HEK293 (cell line): Measurements from ENCODE around the gene ISL2.

Source experiments
- CTCF ChIA-PET: fragments of 350-600 bp; formaldehyde crosslinking; extraction: SDS; loops from one replicate; lab custom pipeline; 2021; ENCODE audit warnings: antibody characterized with exemption; lab: Yijun Ruan, JAX
- POLR2A ChIA-PET: fragments of 300-600 bp; formaldehyde crosslinking; extraction: SDS; loops from one replicate; lab custom pipeline; 2020; ENCODE audit warnings: antibody characterized with exemption, inconsistent platforms; lab: Yijun Ruan, JAX
- H3K27ac ChIP-seq: fragments of 200-500 bp; sonication (Bioruptor generic); 2 replicates; pipeline ENCODE4 v1.5.1; 2014; ENCODE audit warnings: low read depth, low read length, control low read depth, inconsistent platforms; ENCODE audit errors: extremely low read depth
- H3K36me3 ChIP-seq, 2 experiments: fragments of 200-500 bp in 1 of 2; sonication (Bioruptor generic) in 1 of 2; 1 replicate in 1 of 2; 2 replicates in 1 of 2; pipeline ENCODE4 v1.5.1; 2014 to 2017; ENCODE audit warnings: inconsistent platforms in 2 of 2, low read length in 2 of 2; ENCODE audit not compliant: control insufficient read depth in 2 of 2, insufficient read depth in 1 of 2
- H3K4me1 ChIP-seq: fragments of 200-500 bp; sonication (Bioruptor generic); 2 replicates; pipeline ENCODE4 v1.5.1; 2014; ENCODE audit warnings: mild to moderate bottlenecking, low read length, inconsistent platforms; ENCODE audit not compliant: control insufficient read depth, insufficient read depth
- H3K4me3 ChIP-seq: 2 replicates; pipeline ENCODE4 v1.5.1; 2011; ENCODE audit warnings: low read depth, mild to moderate bottlenecking, control low read depth, low read length, moderate library complexity
- H3K9me3 ChIP-seq: fragments of 200-500 bp; sonication (Bioruptor generic); 2 replicates; pipeline ENCODE4 v1.5.1; 2014; ENCODE audit warnings: low read depth, low read length, inconsistent platforms; ENCODE audit not compliant: control insufficient read depth, insufficient read depth
- GLI2 ChIP-seq: fragments of 450-650 bp; formaldehyde crosslinking; IDR thresholded peaks from 2 replicates; pipeline ENCODE4; 2017; ENCODE audit warnings: missing biosample characterization, missing genetic modification characterization, low read depth, borderline replicate concordance
- IKZF3 ChIP-seq: fragments of 450-650 bp; IDR thresholded peaks from 2 replicates; pipeline ENCODE4 v1.5.0; 2018; ENCODE audit warnings: missing biosample characterization, mild to moderate bottlenecking, missing genetic modification characterization, moderate library complexity
- KLF9 ChIP-seq: fragments of 450-650 bp; formaldehyde crosslinking; IDR thresholded peaks from 2 replicates; pipeline ENCODE4 v1.5.1; 2016; ENCODE audit warnings: missing biosample characterization, missing genetic modification characterization, low read depth
- SETDB1 ChIP-seq: IDR thresholded peaks from one replicate; pipeline ENCODE4 v1.6.1; 2017; ENCODE audit warnings: mild to moderate bottlenecking, low read length, moderate library complexity, mixed read lengths; ENCODE audit not compliant: insufficient read length
- ZBTB21 ChIP-seq: fragments of 450-650 bp; formaldehyde crosslinking; IDR thresholded peaks from 2 replicates; pipeline ENCODE4 v1.5.1; 2017; ENCODE audit warnings: missing biosample characterization, missing genetic modification characterization
- ZFHX2 ChIP-seq: fragments of 450-650 bp; formaldehyde crosslinking; conservative IDR thresholded peaks from 2 replicates; pipeline ENCODE4 v1.5.1; 2016; ENCODE audit warnings: missing biosample characterization, missing genetic modification characterization
- ZNF19 ChIP-seq: fragments of 450-650 bp; formaldehyde crosslinking; IDR thresholded peaks from 2 replicates; pipeline ENCODE4; 2016; ENCODE audit warnings: missing biosample characterization, missing genetic modification characterization, low read depth
- ZNF654 ChIP-seq: fragments of 450-650 bp; formaldehyde crosslinking; IDR thresholded peaks from 2 replicates; pipeline ENCODE4 v1.5.1; 2016; ENCODE audit warnings: low read depth, missing biosample characterization, missing genetic modification characterization
- ZNF658 ChIP-seq: fragments of 450-650 bp; formaldehyde crosslinking; IDR thresholded peaks from 2 replicates; pipeline ENCODE4; 2016; ENCODE audit warnings: missing biosample characterization, missing genetic modification characterization
- ZNF785 ChIP-seq: fragments of 450-650 bp; formaldehyde crosslinking; IDR thresholded peaks from 2 replicates; pipeline ENCODE4 v1.5.1; 2016; ENCODE audit warnings: missing biosample characterization, missing genetic modification characterization
- ZNF837 ChIP-seq: fragments of 450-650 bp; formaldehyde crosslinking; IDR thresholded peaks from 2 replicates; pipeline ENCODE4 v1.5.1; 2016; ENCODE audit warnings: missing biosample characterization, missing genetic modification characterization
- TF ChIP-seq, protein P1 (sequence below): fragments of 450-650 bp; formaldehyde crosslinking; IDR thresholded peaks from 2 replicates; pipeline ENCODE4 v1.5.1; 2016; ENCODE audit warnings: missing biosample characterization, missing genetic modification characterization
- TF ChIP-seq, protein P2 (sequence below): fragments of 450-650 bp; formaldehyde crosslinking; IDR thresholded peaks from 2 replicates; pipeline ENCODE4 v1.5.1; 2017; ENCODE audit warnings: missing biosample characterization, missing genetic modification characterization
- TF ChIP-seq, protein P3 (sequence below): fragments of 450-650 bp; IDR thresholded peaks from 2 replicates; pipeline ENCODE4 v1.5.1; 2018; ENCODE audit warnings: missing biosample characterization, mild to moderate bottlenecking, missing genetic modification characterization

Gene ISL2

DNA sequence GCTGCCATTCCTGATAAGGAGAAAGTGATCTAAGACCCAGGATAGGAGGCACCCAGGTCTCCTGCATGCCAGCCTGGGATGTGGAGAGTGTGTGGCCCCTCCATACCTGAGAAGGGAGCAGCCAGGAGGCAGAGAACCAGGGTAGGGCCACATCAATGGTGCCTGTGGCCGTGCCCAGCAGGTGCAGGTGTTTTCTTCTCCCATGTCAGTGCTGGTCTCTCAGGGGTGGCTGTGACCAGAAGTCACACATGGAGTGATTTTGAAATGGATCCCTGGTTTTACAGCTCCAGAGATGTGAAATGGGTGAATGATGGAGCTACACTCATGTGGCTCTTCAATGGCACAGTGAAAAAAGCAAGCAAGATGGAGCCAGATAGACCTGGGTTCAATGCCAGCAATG is 3.3 kb upstream of the ISL2 start (continued):
- no peak for TF ChIP-seq GLI2 (tag by site-specific recombination)
- TF ChIP-seq ZNF654 (tag by site-specific recombination) = no peak
- no peak for TF ChIP-seq ZNF837 (tag by site-specific recombination)
- no peak for TF ChIP-seq KLF9 (tag by site-specific recombination)
- no peak for TF ChIP-seq ZNF19 (tag by site-specific recombination)

DNA sequence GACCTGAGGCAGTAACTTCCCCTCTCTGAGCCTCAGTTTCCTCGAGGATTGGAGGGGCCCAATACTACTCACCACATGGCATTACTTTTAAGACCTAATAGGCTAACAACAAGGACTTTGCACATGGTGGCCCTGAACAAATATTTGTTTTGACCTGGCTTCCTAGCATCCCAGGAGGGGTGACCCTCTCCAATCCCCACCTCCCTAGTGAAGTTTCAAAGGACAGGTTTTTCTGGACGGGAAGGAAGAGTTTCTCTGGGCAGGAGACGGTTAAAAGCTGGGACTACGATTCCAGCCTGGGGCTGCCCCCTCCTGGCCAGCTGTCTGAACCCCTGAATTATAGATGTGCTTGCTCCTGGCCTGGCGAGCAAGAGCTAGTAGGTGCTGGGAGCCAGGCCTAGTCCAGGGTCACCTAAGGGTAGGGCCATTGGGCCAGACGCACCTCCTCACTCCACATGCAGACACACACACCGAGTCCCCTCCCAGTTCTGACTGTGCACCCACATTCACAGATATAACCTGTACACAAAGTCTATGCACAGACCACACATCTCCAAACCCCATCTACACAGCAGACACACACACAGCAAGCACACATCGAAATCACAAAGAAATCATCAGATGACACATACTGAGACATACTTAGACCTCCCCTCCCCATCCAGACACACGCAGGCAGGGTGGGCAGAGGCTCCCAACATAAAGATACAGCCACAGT is 2.7 kb upstream of the ISL2 start:
- TF ChIP-seq ZBTB21 (tag by site-specific recombination) (no peak), IKZF3 (tag by site-specific recombination) (0 out of 2 replicates have a peak, but pooled peaks have one; percentile 12)
- TF ChIP-seq, protein P1, sequence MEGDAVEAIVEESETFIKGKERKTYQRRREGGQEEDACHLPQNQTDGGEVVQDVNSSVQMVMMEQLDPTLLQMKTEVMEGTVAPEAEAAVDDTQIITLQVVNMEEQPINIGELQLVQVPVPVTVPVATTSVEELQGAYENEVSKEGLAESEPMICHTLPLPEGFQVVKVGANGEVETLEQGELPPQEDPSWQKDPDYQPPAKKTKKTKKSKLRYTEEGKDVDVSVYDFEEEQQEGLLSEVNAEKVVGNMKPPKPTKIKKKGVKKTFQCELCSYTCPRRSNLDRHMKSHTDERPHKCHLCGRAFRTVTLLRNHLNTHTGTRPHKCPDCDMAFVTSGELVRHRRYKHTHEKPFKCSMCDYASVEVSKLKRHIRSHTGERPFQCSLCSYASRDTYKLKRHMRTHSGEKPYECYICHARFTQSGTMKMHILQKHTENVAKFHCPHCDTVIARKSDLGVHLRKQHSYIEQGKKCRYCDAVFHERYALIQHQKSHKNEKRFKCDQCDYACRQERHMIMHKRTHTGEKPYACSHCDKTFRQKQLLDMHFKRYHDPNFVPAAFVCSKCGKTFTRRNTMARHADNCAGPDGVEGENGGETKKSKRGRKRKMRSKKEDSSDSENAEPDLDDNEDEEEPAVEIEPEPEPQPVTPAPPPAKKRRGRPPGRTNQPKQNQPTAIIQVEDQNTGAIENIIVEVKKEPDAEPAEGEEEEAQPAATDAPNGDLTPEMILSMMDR = peak; percentile 72
- Histone ChIP-seq H3K36me3 (peaks cover 0 to 3% of the 10 kb centered on the region in 2 experiments; a peak in 1 of 3 replicates), H3K9me3 (no peaks in the 10 kb centered on the region), H3K4me1 (peaks cover 3% of the 10 kb centered on the region; the same call in 1 of the 2 replicates), H3K27ac (no peak overlapping the region), H3K4me3 (no peak overlapping the region)
- POLR2A ChIA-PET = interaction anchor here (0.6 to 1.7 kb wide), 3 partner anchors 12 to 106 kb away, joined by 3 to 4 read pairs (median 4); no protein-coding TSS in a partner anchor
- CTCF ChIA-PET = interaction anchor here (0.7 to 4.1 kb wide), 11 partner anchors 10 to 148 kb away, joined by 3 to 14 read pairs (median 3); no protein-coding TSS in a partner anchor

DNA sequence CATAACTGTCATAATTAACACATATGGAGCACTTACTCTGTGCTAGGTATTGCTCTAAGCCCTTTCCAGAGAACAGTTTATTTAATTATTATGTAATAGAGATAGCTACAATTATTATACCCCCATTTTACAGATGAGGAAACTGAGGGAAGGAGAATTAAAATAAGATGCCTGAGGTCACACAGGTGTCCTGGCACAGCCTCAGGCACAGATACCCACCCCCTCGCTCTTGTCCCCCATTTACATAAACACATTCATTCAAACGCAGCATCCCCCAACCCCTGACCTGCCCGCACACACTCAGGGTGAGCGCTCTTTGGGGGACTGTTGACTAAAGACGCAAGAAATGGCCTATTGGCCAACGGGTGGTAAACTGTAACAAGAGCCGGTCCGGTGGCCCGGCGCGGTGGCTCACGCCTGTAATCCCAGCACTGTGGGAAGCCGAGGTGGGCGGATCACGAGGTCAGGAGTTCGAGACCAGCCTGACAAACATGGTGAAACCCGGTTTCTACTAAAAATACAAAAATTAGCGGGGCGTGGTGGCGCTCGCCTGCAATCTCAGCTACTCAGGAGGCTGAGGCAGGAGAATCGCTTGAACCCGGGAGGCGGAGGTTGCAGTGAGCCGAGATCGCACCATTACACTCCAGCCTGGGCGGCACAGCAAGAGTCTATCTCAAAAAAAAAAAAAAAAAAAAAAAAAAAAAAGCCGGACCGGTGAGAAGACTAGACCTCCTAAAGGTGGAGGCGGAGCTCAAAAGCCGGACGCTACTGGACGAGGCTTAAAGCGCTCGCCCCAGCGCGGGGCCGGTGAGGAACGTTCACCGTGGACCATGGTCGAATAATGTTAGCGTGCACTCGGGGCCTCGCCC is 1.9 kb upstream of the ISL2 start:
- CTCF ChIA-PET = interaction anchor here (0.6 to 4.1 kb wide), 11 partner anchors 10 to 149 kb away, joined by 3 to 14 read pairs (median 3); no protein-coding TSS in a partner anchor
- TF ChIP-seq SETDB1 (no peak), ZNF658 (tag by site-specific recombination) (no peak), ZFHX2 (tag by site-specific recombination) (0 out of 2 replicates have a peak, but pooled peaks have one; percentile 23), ZNF785 (tag by site-specific recombination) (no peak)
- TF ChIP-seq, protein P2, sequence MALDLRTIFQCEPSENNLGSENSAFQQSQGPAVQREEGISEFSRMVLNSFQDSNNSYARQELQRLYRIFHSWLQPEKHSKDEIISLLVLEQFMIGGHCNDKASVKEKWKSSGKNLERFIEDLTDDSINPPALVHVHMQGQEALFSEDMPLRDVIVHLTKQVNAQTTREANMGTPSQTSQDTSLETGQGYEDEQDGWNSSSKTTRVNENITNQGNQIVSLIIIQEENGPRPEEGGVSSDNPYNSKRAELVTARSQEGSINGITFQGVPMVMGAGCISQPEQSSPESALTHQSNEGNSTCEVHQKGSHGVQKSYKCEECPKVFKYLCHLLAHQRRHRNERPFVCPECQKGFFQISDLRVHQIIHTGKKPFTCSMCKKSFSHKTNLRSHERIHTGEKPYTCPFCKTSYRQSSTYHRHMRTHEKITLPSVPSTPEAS (tag by site-specific recombination) = no peak
- TF ChIP-seq, protein P3, sequence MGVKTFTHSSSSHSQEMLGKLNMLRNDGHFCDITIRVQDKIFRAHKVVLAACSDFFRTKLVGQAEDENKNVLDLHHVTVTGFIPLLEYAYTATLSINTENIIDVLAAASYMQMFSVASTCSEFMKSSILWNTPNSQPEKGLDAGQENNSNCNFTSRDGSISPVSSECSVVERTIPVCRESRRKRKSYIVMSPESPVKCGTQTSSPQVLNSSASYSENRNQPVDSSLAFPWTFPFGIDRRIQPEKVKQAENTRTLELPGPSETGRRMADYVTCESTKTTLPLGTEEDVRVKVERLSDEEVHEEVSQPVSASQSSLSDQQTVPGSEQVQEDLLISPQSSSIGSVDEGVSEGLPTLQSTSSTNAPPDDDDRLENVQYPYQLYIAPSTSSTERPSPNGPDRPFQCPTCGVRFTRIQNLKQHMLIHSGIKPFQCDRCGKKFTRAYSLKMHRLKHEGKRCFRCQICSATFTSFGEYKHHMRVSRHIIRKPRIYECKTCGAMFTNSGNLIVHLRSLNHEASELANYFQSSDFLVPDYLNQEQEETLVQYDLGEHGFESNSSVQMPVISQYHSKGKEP (tag by site-specific recombination) = no peak
- H3K36me3 ChIP-seq = peaks cover 0 to 6% of the 10 kb centered on the region in 2 experiments; a peak in 1 of 3 replicates
- H3K9me3 ChIP-seq = no peaks in the 10 kb centered on the region
- POLR2A ChIA-PET = interaction anchor here (4.2 to 4.3 kb wide), 2 partner anchors 13 to 24 kb away, joined by 83 to 134 read pairs; partner anchors contain the start of gene ETFA
- H3K4me3 ChIP-seq = no peak overlapping the region
- H3K4me1 ChIP-seq = peaks cover 3% of the 10 kb centered on the region; the same call in 1 of the 2 replicates
- H3K27ac ChIP-seq = no peak overlapping the region
